Liver (tissue), 3 donors: ENCODE measurements around the gene ALMS1.

ENCODE experiments used
- CTCF ChIP-seq: fragments of 150-350 bp; IDR thresholded peaks from 2 replicates; pipeline ENCODE4 v1.5.1; 2017; ENCODE audit warnings: improper control_type of control experiment, low read depth, low read length; ENCODE audit not compliant: missing input control
- GABPA ChIP-seq, 2 donors: IDR thresholded peaks in 1 of 2; conservative IDR thresholded peaks in 1 of 2; 2 replicates each; pipeline ENCODE4 v1.6.1; 2016; ENCODE audit warnings: antibody characterized with exemption in 2 of 2, mild to moderate bottlenecking in 1 of 2, moderate library complexity in 1 of 2
- HNF4A ChIP-seq, 2 donors: conservative IDR thresholded peaks; 2 replicates each; pipeline ENCODE4 v1.6.1; 2016; ENCODE audit warnings: antibody characterized with exemption in 2 of 2, mild to moderate bottlenecking in 2 of 2
- HNF4G ChIP-seq: IDR thresholded peaks from 2 replicates; pipeline ENCODE4 v1.6.1; 2016; ENCODE audit warnings: antibody characterized with exemption
- RAD21 ChIP-seq, 2 donors: IDR thresholded peaks; 2 replicates each; pipeline ENCODE4 v1.6.1; 2016; ENCODE audit warnings: antibody characterized with exemption in 2 of 2, mild to moderate bottlenecking in 2 of 2
- SP1 ChIP-seq: IDR thresholded peaks from 2 replicates; pipeline ENCODE4 v1.6.1; 2018; ENCODE audit warnings: antibody characterized with exemption, mild to moderate bottlenecking
- TAF1 ChIP-seq: conservative IDR thresholded peaks from 2 replicates; pipeline ENCODE4 v1.6.1; 2016; ENCODE audit warnings: antibody characterized with exemption, mild to moderate bottlenecking
- YY1 ChIP-seq: IDR thresholded peaks from 2 replicates; pipeline ENCODE4 v1.6.1; 2016; ENCODE audit warnings: antibody characterized with exemption, mild to moderate bottlenecking
- ZBTB33 ChIP-seq: IDR thresholded peaks from 2 replicates; pipeline ENCODE4 v1.6.1; 2016; ENCODE audit warnings: antibody characterized with exemption
- TF ChIP-seq, protein P1 (sequence below): IDR thresholded peaks from 2 replicates; pipeline ENCODE4 v1.6.1; 2016; ENCODE audit warnings: antibody characterized with exemption
- TF ChIP-seq, protein P2 (sequence below): IDR thresholded peaks from 2 replicates; pipeline ENCODE4 v1.6.1; 2016; ENCODE audit warnings: antibody characterized with exemption, mild to moderate bottlenecking
- TF ChIP-seq, protein P3 (sequence below): IDR thresholded peaks from 2 replicates; pipeline ENCODE4 v1.6.1; 2016; ENCODE audit warnings: antibody characterized with exemption
- donor health status: healthy.
- donor health status: healthy.

DNA sequence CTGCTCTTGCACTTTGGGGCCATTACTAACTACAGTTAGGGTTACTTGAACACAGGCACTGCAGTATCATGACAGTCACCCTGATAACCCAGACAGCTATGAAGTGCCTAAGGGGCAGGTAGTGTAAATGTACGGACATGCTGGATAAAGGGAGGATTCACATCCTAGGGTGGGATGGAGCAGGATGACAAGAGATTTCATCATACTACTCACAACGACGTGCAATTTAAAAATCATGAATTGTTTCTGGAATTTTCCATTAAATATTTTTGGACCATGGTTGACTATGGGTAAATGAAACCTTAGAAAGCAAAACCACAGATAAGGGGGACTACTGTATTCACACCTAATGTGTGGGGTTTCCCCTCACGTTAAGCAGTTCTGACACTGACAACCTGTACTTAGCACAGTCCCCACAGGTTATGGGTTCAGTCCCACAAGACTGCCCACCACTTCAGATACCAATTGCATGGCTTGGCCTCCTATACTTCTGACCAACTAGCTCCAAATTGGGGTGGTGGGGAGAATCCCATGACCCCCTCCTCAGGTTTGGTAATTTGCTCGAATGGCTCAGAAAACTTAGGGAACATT lies 180.7 kb downstream of the ALMS1 start:
- TF ChIP-seq, protein P1, sequence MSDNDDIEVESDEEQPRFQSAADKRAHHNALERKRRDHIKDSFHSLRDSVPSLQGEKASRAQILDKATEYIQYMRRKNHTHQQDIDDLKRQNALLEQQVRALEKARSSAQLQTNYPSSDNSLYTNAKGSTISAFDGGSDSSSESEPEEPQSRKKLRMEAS = no peak
- TF ChIP-seq TAF1 (no peak), SP1 (no peak), GABPA (IDR thresholded peaks at IDR 0.05 in 1 of 2, conservative IDR thresholded peaks at IDR 0.05 in 1 of 2) (no peak), RAD21 (IDR thresholded peaks at IDR 0.05) (no peak), CTCF (no peak), HNF4A (conservative IDR thresholded peaks at IDR 0.05) (no peak), YY1 (no peak), ZBTB33 (no peak), HNF4G (no peak)
- TF ChIP-seq, protein P2, sequence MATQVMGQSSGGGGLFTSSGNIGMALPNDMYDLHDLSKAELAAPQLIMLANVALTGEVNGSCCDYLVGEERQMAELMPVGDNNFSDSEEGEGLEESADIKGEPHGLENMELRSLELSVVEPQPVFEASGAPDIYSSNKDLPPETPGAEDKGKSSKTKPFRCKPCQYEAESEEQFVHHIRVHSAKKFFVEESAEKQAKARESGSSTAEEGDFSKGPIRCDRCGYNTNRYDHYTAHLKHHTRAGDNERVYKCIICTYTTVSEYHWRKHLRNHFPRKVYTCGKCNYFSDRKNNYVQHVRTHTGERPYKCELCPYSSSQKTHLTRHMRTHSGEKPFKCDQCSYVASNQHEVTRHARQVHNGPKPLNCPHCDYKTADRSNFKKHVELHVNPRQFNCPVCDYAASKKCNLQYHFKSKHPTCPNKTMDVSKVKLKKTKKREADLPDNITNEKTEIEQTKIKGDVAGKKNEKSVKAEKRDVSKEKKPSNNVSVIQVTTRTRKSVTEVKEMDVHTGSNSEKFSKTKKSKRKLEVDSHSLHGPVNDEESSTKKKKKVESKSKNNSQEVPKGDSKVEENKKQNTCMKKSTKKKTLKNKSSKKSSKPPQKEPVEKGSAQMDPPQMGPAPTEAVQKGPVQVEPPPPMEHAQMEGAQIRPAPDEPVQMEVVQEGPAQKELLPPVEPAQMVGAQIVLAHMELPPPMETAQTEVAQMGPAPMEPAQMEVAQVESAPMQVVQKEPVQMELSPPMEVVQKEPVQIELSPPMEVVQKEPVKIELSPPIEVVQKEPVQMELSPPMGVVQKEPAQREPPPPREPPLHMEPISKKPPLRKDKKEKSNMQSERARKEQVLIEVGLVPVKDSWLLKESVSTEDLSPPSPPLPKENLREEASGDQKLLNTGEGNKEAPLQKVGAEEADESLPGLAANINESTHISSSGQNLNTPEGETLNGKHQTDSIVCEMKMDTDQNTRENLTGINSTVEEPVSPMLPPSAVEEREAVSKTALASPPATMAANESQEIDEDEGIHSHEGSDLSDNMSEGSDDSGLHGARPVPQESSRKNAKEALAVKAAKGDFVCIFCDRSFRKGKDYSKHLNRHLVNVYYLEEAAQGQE = no peak
- TF ChIP-seq, protein P3, sequence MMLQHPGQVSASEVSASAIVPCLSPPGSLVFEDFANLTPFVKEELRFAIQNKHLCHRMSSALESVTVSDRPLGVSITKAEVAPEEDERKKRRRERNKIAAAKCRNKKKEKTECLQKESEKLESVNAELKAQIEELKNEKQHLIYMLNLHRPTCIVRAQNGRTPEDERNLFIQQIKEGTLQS = no peak
